ENCODE measurements around the gene CCDC3.

CCDC3 gene

GRCh38 chr10:12962556-12962955, 39.0 kb downstream of the CCDC3 start:
- DNase-seq (ENCODE audit: low read depth in 3 of 3, low spot score in 1 of 3), result no peak

GRCh38 chr10:12961416-12962205, 39.9 kb downstream of the CCDC3 start:
- no peak for DNase-seq (ENCODE audit: low read depth in 3 of 3, low spot score in 1 of 3)

GRCh38 chr10:12960941-12961340, 40.6 kb downstream of the CCDC3 start:
- no peak for DNase-seq (ENCODE audit: low read depth in 3 of 3, low spot score in 1 of 3)

- no peak for DNase-seq (ENCODE audit: low read depth in 3 of 3, low spot score in 1 of 3)
Measured at GRCh38 chr10:12960334-12960898, 41.1 kb downstream of the CCDC3 start.

- no peak for DNase-seq (ENCODE audit: low read depth in 3 of 3, low spot score in 1 of 3)
Measured at GRCh38 chr10:12958546-12959110, 42.9 kb downstream of the CCDC3 start.

- DNase-seq (ENCODE audit: low read depth in 3 of 3, low spot score in 1 of 3), result no peak
Measured at GRCh38 chr10:12957081-12957480, 44.4 kb downstream of the CCDC3 start.

- no peak for DNase-seq (ENCODE audit: low read depth in 3 of 3, low spot score in 1 of 3)
Measured at GRCh38 chr10:12954866-12955265, 46.6 kb downstream of the CCDC3 start.

- DNase-seq (ENCODE audit: low read depth in 3 of 3, low spot score in 1 of 3), result no peak
Measured at GRCh38 chr10:12950583-12951128, 50.9 kb downstream of the CCDC3 start.

- no peak for DNase-seq (ENCODE audit: low read depth in 3 of 3, low spot score in 1 of 3)
Measured at GRCh38 chr10:12949248-12949647, 52.3 kb downstream of the CCDC3 start.

GRCh38 chr10:12947741-12948140, 53.8 kb downstream of the CCDC3 start:
- DNase-seq (ENCODE audit: low read depth in 3 of 3, low spot score in 1 of 3), result no peak

GRCh38 chr10:12946372-12946771, 55.1 kb downstream of the CCDC3 start:
- no peak for DNase-seq (ENCODE audit: low read depth in 3 of 3, low spot score in 1 of 3)

GRCh38 chr10:12945690-12946359, 55.7 kb downstream of the CCDC3 start:
- DNase-seq (ENCODE audit: low read depth in 3 of 3, low spot score in 1 of 3), result no peak

- no peak for DNase-seq (ENCODE audit: low read depth in 3 of 3, low spot score in 1 of 3)
Measured at GRCh38 chr10:12944931-12945330, 56.6 kb downstream of the CCDC3 start.

- no peak for DNase-seq (ENCODE audit: low read depth in 3 of 3, low spot score in 1 of 3)
Measured at GRCh38 chr10:12943425-12943824, 58.1 kb downstream of the CCDC3 start.

GRCh38 chr10:12941966-12942365, 59.5 kb downstream of the CCDC3 start:
- DNase-seq (ENCODE audit: low read depth in 3 of 3, low spot score in 1 of 3), result no peak

- DNase-seq (ENCODE audit: low read depth in 3 of 3, low spot score in 1 of 3), result no peak
Measured at GRCh38 chr10:12940791-12941190, 60.7 kb downstream of the CCDC3 start.

GRCh38 chr10:12938271-12938670, 63.2 kb downstream of the CCDC3 start:
- no peak for DNase-seq (ENCODE audit: low read depth in 3 of 3, low spot score in 1 of 3)

- DNase-seq (ENCODE audit: low read depth in 3 of 3, low spot score in 1 of 3), result no peak
Measured at GRCh38 chr10:12937527-12937926, 64.0 kb downstream of the CCDC3 start.

- no peak for DNase-seq (ENCODE audit: low read depth in 3 of 3, low spot score in 1 of 3)
Measured at GRCh38 chr10:12934777-12935176, 66.7 kb downstream of the CCDC3 start.

- no peak for DNase-seq (ENCODE audit: low read depth in 3 of 3, low spot score in 1 of 3)
Measured at GRCh38 chr10:12929381-12929780, 72.1 kb downstream of the CCDC3 start.

- DNase-seq (ENCODE audit: low read depth in 3 of 3, low spot score in 1 of 3), result no peak
Measured at GRCh38 chr10:12928571-12928970, 72.9 kb downstream of the CCDC3 start.

- DNase-seq (ENCODE audit: low read depth in 3 of 3, low spot score in 1 of 3), result no peak
Measured at GRCh38 chr10:12927896-12928295, 73.6 kb downstream of the CCDC3 start.

Measured in stimulated activated CD4-positive, alpha-beta T cell treated with anti-CD3 and anti-CD28 coated beads, TNF-alpha, amount 100 ng/mL, for 1 hour (primary cell).